Colonic mucosa (tissue), 4 donors: ENCODE measurements around the gene SIGLEC9. TPM values are rescaled to one million over a fixed set of nuclear protein-coding genes. Genes with fewer than 3 reads are reported as not detected.

Experiments
- DNase-seq: peaks from one replicate; pipeline ENCODE4 v3.0.0-alpha.2; 2020
- H3K27ac ChIP-seq: fragments of 200-600 bp; one replicate; pipeline ENCODE4 v1.8.0; 2021
- H3K27me3 ChIP-seq: fragments of 200-600 bp; one replicate; pipeline ENCODE4 v1.8.0; 2021
- H3K36me3 ChIP-seq: fragments of 200-600 bp; one replicate; pipeline ENCODE4 v1.8.0; 2021
- H3K4me1 ChIP-seq: fragments of 200-600 bp; one replicate; pipeline ENCODE4 v1.8.0; 2021; ENCODE audit warnings: mild to moderate bottlenecking
- H3K4me3 ChIP-seq: fragments of 200-600 bp; one replicate; pipeline ENCODE4 v1.8.0; 2021
- H3K9ac ChIP-seq, 2 donors: one replicate each; pipeline ENCODE4 v1.7.0; 2013; ENCODE audit warnings: control low read depth in 2 of 2, low read depth in 2 of 2, low read length in 2 of 2
- H3K9me3 ChIP-seq: fragments of 200-600 bp; one replicate; pipeline ENCODE4 v1.8.0; 2021
- CTCF ChIP-seq: fragments of 200-600 bp; IDR thresholded peaks from one replicate; pipeline ENCODE4 v1.8.0; 2022; ENCODE audit warnings: antibody characterized with exemption, mild to moderate bottlenecking
- intact Hi-C: fragments of 100-400 bp; cut with DNase I; formaldehyde crosslinking; loops from one replicate; pipeline ENCODE4 v1.14.1; 2022
- total RNA-seq, 2 donors: library from RNA; stranded (reverse); fragmentation: NEBNext Ultra II Directional in 1 of 2; extraction: Animal tissue kit (Norgen Biotek cat#: 25700) in 1 of 2; gene quantifications; one replicate each; pipeline ENCODE4 v1.2.1, GENCODE V29; 2021
- donor health status: healthy.
- donor health status: DM: no; HTN: no; CAD: no.
- donor health status: DM: no; HTN: no; CAD: no.

SIGLEC9 gene
- total RNA-seq, 2 donors from 2014 or later, result 0.86 to 1.7 TPM

GRCh38 chr19:51084505-51084904 lies 40.2 kb upstream of the SIGLEC9 start:
- Histone ChIP-seq H3K9me3 (no peaks in the 10 kb centered on the region), H3K27ac (no peak overlapping the region), H3K9ac (no peak overlapping the region), H3K4me1 (no peaks in the 10 kb centered on the region), H3K4me3 (no peak overlapping the region), H3K27me3 (no peaks in the 10 kb centered on the region), H3K36me3 (no peaks in the 10 kb centered on the region)
- DNase-seq, result no peak
- intact Hi-C loops, result no loop called here
- no peak for TF ChIP-seq CTCF

- no peaks in the 10 kb centered on the region for H3K36me3 ChIP-seq
- no peak overlapping the region for H3K9ac ChIP-seq
- no peak overlapping the region for H3K27ac ChIP-seq
- no peaks in the 10 kb centered on the region for H3K27me3 ChIP-seq
- no peak for DNase-seq
- intact Hi-C loops, result no loop called here
- H3K4me1 ChIP-seq, result no peaks in the 10 kb centered on the region
- H3K4me3 ChIP-seq, result no peak overlapping the region
- TF ChIP-seq CTCF, result no peak
- H3K9me3 ChIP-seq, result no peaks in the 10 kb centered on the region
These were observed 38.4 kb upstream of the SIGLEC9 start for GRCh38 chr19:51086153-51086850.

GRCh38 chr19:51089786-51090185 lies 34.9 kb upstream of the SIGLEC9 start:
- Histone ChIP-seq H3K27ac (no peak overlapping the region), H3K9me3 (no peaks in the 10 kb centered on the region), H3K36me3 (no peaks in the 10 kb centered on the region), H3K27me3 (no peaks in the 10 kb centered on the region), H3K9ac (no peak overlapping the region), H3K4me1 (no peaks in the 10 kb centered on the region), H3K4me3 (no peak overlapping the region)
- no peak for TF ChIP-seq CTCF
- intact Hi-C loops, result loop anchor here (5.0 kb wide), 1 partner anchor 67 kb away; no protein-coding TSS in a partner anchor
- no peak for DNase-seq

GRCh38 chr19:51090471-51090870 lies 34.2 kb upstream of the SIGLEC9 start:
- no peak for TF ChIP-seq CTCF
- no peak overlapping the region for H3K27ac ChIP-seq

GRCh38 chr19:51091126-51091525 lies 33.6 kb upstream of the SIGLEC9 start:
- Histone ChIP-seq H3K36me3 (no peaks in the 10 kb centered on the region), H3K4me3 (no peak overlapping the region), H3K4me1 (no peaks in the 10 kb centered on the region), H3K9me3 (no peaks in the 10 kb centered on the region), H3K27me3 (no peaks in the 10 kb centered on the region), H3K27ac (no peak overlapping the region), H3K9ac (no peak overlapping the region)
- intact Hi-C loops, result loop anchor here (5.0 kb wide), 1 partner anchor 69 kb away; no protein-coding TSS in a partner anchor
- TF ChIP-seq CTCF, result no peak
- no peak for DNase-seq

More at GRCh38 chr19:51090471-51090870, 34.2 kb upstream of the SIGLEC9 start:
- Histone ChIP-seq H3K9ac (no peak overlapping the region), H3K9me3 (no peaks in the 10 kb centered on the region), H3K4me1 (no peaks in the 10 kb centered on the region), H3K4me3 (no peak overlapping the region), H3K36me3 (no peaks in the 10 kb centered on the region), H3K27me3 (no peaks in the 10 kb centered on the region)
- DNase-seq, result no peak
- intact Hi-C loops, result loop anchor here (5.0 kb wide), 1 partner anchor 68 kb away; no protein-coding TSS in a partner anchor
